Breast epithelium (tissue), 3 donors: ENCODE measurements around the gene SIN3A.

Source experiments
- POLR2A ChIP-seq: fragments of 450-650 bp; IDR thresholded peaks from one replicate; pipeline ENCODE4 v1.6.1; 2016; ENCODE audit warnings: antibody characterized with exemption, mild to moderate bottlenecking, moderate library complexity
- POLR2AphosphoS5 ChIP-seq, 3 donors: sonication (generic); formaldehyde crosslinking; IDR thresholded peaks; one replicate each; pipeline ENCODE4 v1.6.1; 2017; ENCODE audit warnings: antibody characterized with exemption in 3 of 3
- TF ChIP-seq, protein P1 (sequence below), 3 donors: fragments of 450-650 bp; IDR thresholded peaks; one replicate each; pipeline ENCODE4 v1.5.1; 2016 to 2017; ENCODE audit warnings: antibody characterized with exemption in 3 of 3, mild to moderate bottlenecking in 3 of 3, moderate library complexity in 3 of 3

DNA sequence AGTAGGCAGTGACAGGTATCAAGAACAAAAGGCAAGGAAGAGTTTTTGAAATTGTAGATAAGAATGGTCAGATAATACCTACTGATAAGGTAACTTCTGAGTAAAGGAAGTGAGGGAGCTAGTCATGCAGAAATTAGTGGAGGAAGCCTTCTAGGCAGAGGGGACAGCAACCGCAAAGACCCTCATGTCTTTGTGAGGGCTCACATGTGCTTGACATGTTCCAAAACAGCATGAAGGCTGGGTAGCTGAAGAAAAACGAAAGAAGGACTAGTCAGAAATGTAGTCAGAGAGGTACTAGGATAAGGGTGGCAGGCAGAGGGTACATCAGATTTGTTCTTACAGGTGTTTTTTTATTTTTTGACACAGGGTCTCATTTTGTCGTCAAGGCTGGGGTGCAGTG lies 5.3 kb downstream of the SIN3A start:
- TF ChIP-seq, protein P1, sequence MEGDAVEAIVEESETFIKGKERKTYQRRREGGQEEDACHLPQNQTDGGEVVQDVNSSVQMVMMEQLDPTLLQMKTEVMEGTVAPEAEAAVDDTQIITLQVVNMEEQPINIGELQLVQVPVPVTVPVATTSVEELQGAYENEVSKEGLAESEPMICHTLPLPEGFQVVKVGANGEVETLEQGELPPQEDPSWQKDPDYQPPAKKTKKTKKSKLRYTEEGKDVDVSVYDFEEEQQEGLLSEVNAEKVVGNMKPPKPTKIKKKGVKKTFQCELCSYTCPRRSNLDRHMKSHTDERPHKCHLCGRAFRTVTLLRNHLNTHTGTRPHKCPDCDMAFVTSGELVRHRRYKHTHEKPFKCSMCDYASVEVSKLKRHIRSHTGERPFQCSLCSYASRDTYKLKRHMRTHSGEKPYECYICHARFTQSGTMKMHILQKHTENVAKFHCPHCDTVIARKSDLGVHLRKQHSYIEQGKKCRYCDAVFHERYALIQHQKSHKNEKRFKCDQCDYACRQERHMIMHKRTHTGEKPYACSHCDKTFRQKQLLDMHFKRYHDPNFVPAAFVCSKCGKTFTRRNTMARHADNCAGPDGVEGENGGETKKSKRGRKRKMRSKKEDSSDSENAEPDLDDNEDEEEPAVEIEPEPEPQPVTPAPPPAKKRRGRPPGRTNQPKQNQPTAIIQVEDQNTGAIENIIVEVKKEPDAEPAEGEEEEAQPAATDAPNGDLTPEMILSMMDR (IDR thresholded peaks at IDR 0.05), result no peak
- TF ChIP-seq POLR2A (no peak), POLR2AphosphoS5 (IDR thresholded peaks at IDR 0.05) (no peak)
